HG03439 (cell line): ENCODE data around the gene TAPT1.
"Not testable (repeated sequence)": the region's sequence is repeated elsewhere in the genome, so short reads cannot be mapped to it uniquely, and the experiment has no call there.

Experiments
- ATAC-seq: cut with Tn5 transposase; IDR thresholded peaks from one replicate; pipeline ENCODE4 v1.9.1; 2021; ENCODE audit warnings: mild to moderate bottlenecking, moderate library complexity; ENCODE audit not compliant: unreplicated experiment

The TAPT1 gene

GRCh38 chr4:16225863-16226815, at the start of gene TAPT1:
TSS of gene TAPT1 (minus strand) at chr4:16226471. CDS start at chr4:16226457, 14 bp downstream.
- peak; percentile 69 for ATAC-seq

GRCh38 chr4:16271411-16271810, 45.1 kb upstream of the TAPT1 start:
- ATAC-seq: no peak

- no peak for ATAC-seq
These were observed 44.4 kb upstream of the TAPT1 start for GRCh38 chr4:16270454-16271328.

GRCh38 chr4:16269742-16270453, 43.6 kb upstream of the TAPT1 start:
- not testable (repeated sequence) for ATAC-seq

- no peak for ATAC-seq
These were observed 43.0 kb upstream of the TAPT1 start for GRCh38 chr4:16269240-16269639.

- no peak for ATAC-seq
These were observed 42.0 kb upstream of the TAPT1 start for GRCh38 chr4:16268290-16268689.

GRCh38 chr4:16267639-16268038, 41.4 kb upstream of the TAPT1 start:
- ATAC-seq: no peak

- no peak for ATAC-seq
These were observed 39.5 kb upstream of the TAPT1 start for GRCh38 chr4:16265820-16266219.

- ATAC-seq: no peak
These were observed 38.5 kb upstream of the TAPT1 start for GRCh38 chr4:16264798-16265197.

- ATAC-seq: no peak
These were observed 36.8 kb upstream of the TAPT1 start for GRCh38 chr4:16263056-16263455.

GRCh38 chr4:16262188-16262587, 35.9 kb upstream of the TAPT1 start:
- ATAC-seq: no peak

GRCh38 chr4:16261313-16261878, 35.1 kb upstream of the TAPT1 start:
- no peak for ATAC-seq

- no peak for ATAC-seq
These were observed 33.6 kb upstream of the TAPT1 start for GRCh38 chr4:16259889-16260246.

- ATAC-seq: no peak
These were observed 33.1 kb upstream of the TAPT1 start for GRCh38 chr4:16259241-16259888.

- no peak for ATAC-seq
These were observed 31.3 kb upstream of the TAPT1 start for GRCh38 chr4:16257611-16258010.

GRCh38 chr4:16256343-16256742, 30.1 kb upstream of the TAPT1 start:
- ATAC-seq: no peak

GRCh38 chr4:16255730-16256129, 29.5 kb upstream of the TAPT1 start:
- ATAC-seq: no peak

- ATAC-seq: no peak
These were observed 27.1 kb upstream of the TAPT1 start for GRCh38 chr4:16253127-16253960.

GRCh38 chr4:16250661-16251365, 24.5 kb upstream of the TAPT1 start:
- no peak for ATAC-seq
